Activated B cell treated with CpG ODN at 0.5 μM for 24 hours (primary cell): ENCODE data around the gene MUC4. TPM values are rescaled to one million over a fixed set of nuclear protein-coding genes. Genes with fewer than 3 reads are reported as not detected.

Experiments
- ATAC-seq: fragments of 200-7000 bp; cut with Tn5 transposase; one replicate; pipeline ENCODE4 v1.10.0; 2021; ENCODE audit warnings: low read depth, mild to moderate bottlenecking, moderate library complexity
- CTCF ChIA-PET: fragments of 350-600 bp; sonication (Branson Sonifier 250); formaldehyde crosslinking; loops from one replicate; lab custom pipeline; 2021; ENCODE audit warnings: antibody characterized with exemption; lab: Charles Lee
- POLR2A ChIA-PET: fragments of 350-600 bp; sonication (Branson Sonifier 250); formaldehyde crosslinking; loops from one replicate; lab custom pipeline; 2021; ENCODE audit warnings: antibody characterized with exemption; lab: Charles Lee
- DNase-seq: peaks from one replicate; pipeline ENCODE4 v3.0.0; 2022
- H3K27ac Mint-ChIP-seq: one replicate; pipeline ENCODE4 v1.8.0; 2020; ENCODE audit warnings: mixed read lengths
- H3K27me3 Mint-ChIP-seq: one replicate; pipeline ENCODE4 v1.8.0; 2021; ENCODE audit warnings: mixed read lengths
- H3K36me3 Mint-ChIP-seq: one replicate; pipeline ENCODE4 v1.8.0; 2021; ENCODE audit warnings: low read depth, mixed read lengths
- H3K4me1 Mint-ChIP-seq: one replicate; pipeline ENCODE4 v1.8.0; 2021; ENCODE audit warnings: mixed read lengths
- H3K4me3 Mint-ChIP-seq: one replicate; pipeline ENCODE4 v1.8.0; 2020; ENCODE audit warnings: mild to moderate bottlenecking, mixed read lengths
- H3K9me3 Mint-ChIP-seq: one replicate; pipeline ENCODE4 v1.8.0; 2020; ENCODE audit warnings: mixed read lengths
- intact Hi-C: fragments of 100-400 bp; cut with micrococcal nuclease; formaldehyde crosslinking; loops from one replicate; pipeline ENCODE4 v1.15.1; 2024
- total RNA-seq: library from RNA; stranded (reverse); gene quantifications from 2 replicates; pipeline ENCODE4 v1.2.3, GENCODE V29; 2022
- TF ChIP-seq, protein P1 (sequence below): fragments of 200-600 bp; IDR thresholded peaks from one replicate; pipeline ENCODE4 v1.8.0; 2022; ENCODE audit warnings: antibody characterized with exemption, mild to moderate bottlenecking

MUC4 gene
- total RNA-seq, 1 donor from 2014 or later = 0.09 TPM

DNA sequence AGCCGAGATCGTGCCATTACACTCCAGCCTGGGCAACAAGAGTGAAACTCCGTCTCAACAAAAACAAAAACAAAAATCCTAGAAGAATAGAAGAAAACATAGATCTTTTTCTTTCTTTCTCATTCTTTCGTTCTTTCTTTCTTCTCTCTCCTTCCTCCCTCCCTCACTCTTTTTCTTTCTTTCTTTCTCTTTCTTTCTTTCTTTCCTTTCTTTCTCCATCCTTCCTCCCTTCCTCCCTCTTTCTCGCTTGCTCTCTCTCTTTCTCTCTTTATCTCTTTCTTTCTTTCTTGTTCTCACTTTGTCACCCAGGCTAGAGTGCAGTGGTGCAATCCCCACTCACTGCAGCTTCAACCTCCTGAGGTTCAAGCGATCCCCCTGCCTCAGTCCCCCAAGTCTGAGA lies 33.8 kb upstream of the MUC4 start:
- no peaks in the 10 kb centered on the region for H3K9me3 Mint-ChIP-seq
- H3K27ac Mint-ChIP-seq = no peak overlapping the region
- CTCF ChIA-PET = no interaction called here
- intact Hi-C loops = no loop called here
- H3K4me3 Mint-ChIP-seq = no peak overlapping the region
- H3K27me3 Mint-ChIP-seq = peaks cover 2% of the 10 kb centered on the region
- no peak for ATAC-seq
- TF ChIP-seq, protein P1, sequence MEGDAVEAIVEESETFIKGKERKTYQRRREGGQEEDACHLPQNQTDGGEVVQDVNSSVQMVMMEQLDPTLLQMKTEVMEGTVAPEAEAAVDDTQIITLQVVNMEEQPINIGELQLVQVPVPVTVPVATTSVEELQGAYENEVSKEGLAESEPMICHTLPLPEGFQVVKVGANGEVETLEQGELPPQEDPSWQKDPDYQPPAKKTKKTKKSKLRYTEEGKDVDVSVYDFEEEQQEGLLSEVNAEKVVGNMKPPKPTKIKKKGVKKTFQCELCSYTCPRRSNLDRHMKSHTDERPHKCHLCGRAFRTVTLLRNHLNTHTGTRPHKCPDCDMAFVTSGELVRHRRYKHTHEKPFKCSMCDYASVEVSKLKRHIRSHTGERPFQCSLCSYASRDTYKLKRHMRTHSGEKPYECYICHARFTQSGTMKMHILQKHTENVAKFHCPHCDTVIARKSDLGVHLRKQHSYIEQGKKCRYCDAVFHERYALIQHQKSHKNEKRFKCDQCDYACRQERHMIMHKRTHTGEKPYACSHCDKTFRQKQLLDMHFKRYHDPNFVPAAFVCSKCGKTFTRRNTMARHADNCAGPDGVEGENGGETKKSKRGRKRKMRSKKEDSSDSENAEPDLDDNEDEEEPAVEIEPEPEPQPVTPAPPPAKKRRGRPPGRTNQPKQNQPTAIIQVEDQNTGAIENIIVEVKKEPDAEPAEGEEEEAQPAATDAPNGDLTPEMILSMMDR = no peak
- no peaks in the 10 kb centered on the region for H3K4me1 Mint-ChIP-seq
- POLR2A ChIA-PET = no interaction called here
- DNase-seq = no peak
- H3K36me3 Mint-ChIP-seq = no peaks in the 10 kb centered on the region

DNA sequence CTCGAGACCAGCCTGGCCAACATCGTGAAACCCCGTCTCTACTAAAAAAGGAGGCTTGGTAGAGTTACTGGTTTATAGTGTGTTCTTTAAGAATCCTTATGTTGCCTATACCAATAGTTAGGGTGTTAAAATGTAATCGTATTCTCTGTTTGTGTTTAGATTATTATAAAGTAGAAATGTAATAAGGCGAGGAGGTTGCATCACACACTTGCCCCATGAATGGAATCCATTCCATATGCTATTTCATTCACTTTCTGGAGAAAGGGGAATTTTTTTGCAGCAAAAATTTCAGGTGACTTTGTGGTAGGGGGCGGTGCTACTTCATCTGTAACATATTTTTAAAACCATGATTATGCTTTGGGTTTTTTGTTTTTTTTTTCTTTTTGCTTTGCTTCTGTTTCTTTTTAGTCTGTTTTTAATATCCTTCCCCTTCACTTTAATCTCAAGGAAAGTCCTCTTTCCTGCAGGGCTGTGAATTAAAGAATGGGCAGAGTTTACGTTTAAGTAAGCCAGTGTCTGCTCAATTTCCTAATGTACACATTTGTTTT lies 33.0 kb upstream of the MUC4 start:
- POLR2A ChIA-PET = no interaction called here
- intact Hi-C loops = no loop called here
- Mint-ChIP-seq H3K36me3 (no peaks in the 10 kb centered on the region), H3K27ac (no peak overlapping the region), H3K4me3 (no peak overlapping the region), H3K9me3 (no peaks in the 10 kb centered on the region), H3K4me1 (no peaks in the 10 kb centered on the region), H3K27me3 (peaks cover 2% of the 10 kb centered on the region)
- DNase-seq (no peak), ATAC-seq (no peak)
- TF ChIP-seq, protein P1 = no peak
- CTCF ChIA-PET = no interaction called here

DNA sequence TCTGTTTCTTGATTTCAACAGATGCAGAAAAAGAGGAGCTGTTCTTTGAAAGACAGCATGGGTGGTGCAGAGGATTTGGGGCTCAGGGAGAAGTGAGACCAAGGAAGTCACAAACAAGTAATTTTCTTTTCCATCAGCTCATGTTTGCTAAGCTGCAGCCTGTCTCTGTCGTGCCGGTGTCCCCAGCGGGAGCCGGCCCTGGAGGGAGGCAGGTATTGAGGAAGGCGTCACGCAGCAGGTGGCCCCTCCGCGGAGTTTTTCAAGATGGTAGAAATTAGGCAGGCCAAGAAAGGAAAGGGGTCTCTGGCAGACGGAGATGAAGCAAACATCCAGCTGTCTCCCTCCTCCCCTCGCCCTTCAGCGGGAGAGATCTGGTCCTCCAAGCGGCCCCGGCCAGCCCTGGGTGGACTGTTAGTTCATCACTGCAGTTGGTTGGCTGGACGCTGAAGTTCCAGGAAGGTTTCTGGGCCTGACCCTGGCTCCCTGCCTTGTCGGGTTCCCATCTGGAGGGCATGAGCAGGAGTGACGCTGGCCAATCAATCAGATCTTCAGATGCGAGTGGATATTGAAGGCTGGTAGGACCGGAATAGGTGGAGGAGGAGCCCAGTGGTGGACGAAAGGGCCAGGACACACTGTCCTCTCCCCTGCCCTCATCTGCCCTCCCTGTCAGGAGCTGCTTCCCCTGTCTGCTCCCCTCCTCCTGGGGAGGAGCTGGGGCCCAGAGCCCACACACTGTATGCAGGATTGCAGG lies 27.7 kb upstream of the MUC4 start:
- H3K36me3 Mint-ChIP-seq = no peaks in the 10 kb centered on the region

DNA sequence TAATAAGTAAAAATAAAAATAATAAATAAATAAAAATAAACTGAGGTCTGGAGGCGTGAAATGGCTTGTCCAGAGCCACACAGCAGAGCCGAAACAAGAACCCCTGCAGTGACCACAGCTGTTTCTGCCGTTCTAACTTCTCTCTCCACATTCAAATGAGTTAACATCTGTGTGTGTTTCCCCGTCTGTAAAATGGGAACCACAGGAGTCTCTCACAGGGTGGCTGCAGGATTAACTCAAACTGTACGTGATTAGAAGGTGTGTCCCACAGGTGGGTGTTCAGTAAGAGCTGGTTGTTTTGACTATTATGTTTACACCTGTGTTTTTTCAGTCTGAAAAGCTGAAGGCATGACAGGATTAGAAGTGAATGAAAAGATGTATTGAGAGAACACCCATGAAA lies 27.0 kb upstream of the MUC4 start:
- H3K36me3 Mint-ChIP-seq = no peaks in the 10 kb centered on the region
- H3K9me3 Mint-ChIP-seq = no peaks in the 10 kb centered on the region
- TF ChIP-seq, protein P1 = no peak
- ChIA-PET CTCF (no interaction called here), POLR2A (no interaction called here)
- H3K27me3 Mint-ChIP-seq = peaks cover 8% of the 10 kb centered on the region
- H3K4me3 Mint-ChIP-seq = no peak overlapping the region
- no peak overlapping the region for H3K27ac Mint-ChIP-seq
- ATAC-seq = peak; percentile 34
- no peak for DNase-seq
- peaks cover 7% of the 10 kb centered on the region for H3K4me1 Mint-ChIP-seq
- intact Hi-C loops = no loop called here

More for the DNA sequence above, 27.7 kb upstream of the MUC4 start:
- Mint-ChIP-seq H3K4me1 (peaks cover 7% of the 10 kb centered on the region), H3K4me3 (no peak overlapping the region), H3K9me3 (no peaks in the 10 kb centered on the region), H3K27me3 (peaks cover 8% of the 10 kb centered on the region), H3K27ac (no peak overlapping the region)
- CTCF ChIA-PET = interaction anchor here (1.7 kb wide), 1 partner anchor 11 kb away, joined by 6 read pairs; no protein-coding TSS in a partner anchor
- intact Hi-C loops = no loop called here
- TF ChIP-seq, protein P1 = no peak
- DNase-seq (no peak), ATAC-seq (no peak)
- POLR2A ChIA-PET = no interaction called here

DNA sequence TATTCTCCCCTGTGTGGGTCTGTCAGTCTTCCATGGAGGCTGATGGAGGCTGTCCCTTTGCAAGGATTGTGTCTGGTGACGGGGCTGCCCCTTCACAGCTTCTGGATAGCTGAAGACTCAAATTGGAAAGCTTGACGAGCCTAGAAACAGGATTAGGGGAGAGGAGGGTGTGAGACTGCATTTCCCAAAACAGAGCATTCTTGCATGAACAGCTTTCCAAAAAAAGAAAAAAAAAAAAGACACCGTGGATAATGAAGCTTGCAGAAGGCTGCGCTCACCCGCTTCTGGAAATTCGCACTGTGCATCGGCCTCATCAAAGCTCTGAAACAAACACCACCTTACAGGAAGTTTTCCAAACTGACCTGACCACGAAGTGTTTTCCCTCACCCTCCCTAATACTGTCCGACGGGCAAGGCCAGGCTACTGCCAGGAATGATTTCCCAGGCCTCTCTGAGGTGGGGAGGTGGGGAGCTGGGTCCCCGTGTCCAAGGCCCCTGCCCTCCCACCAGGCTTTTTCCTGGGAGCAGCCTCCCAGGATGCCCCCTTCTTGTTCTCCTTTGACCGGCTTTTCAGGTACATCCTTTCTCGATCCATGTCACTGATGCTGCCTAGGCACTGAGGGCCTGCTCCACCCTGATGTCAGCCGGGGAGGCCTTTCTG lies 24.9 kb upstream of the MUC4 start:
- TF ChIP-seq, protein P1 = no peak
- no peak for DNase-seq
- ATAC-seq = no peak
- Mint-ChIP-seq H3K4me1 (peaks cover 7% of the 10 kb centered on the region), H3K27ac (no peak overlapping the region), H3K36me3 (no peaks in the 10 kb centered on the region), H3K4me3 (no peak overlapping the region), H3K27me3 (peaks cover 8% of the 10 kb centered on the region), H3K9me3 (no peaks in the 10 kb centered on the region)
- intact Hi-C loops = no loop called here
- CTCF ChIA-PET = no interaction called here
- POLR2A ChIA-PET = no interaction called here
